Breast epithelium (tissue), 4 donors: ENCODE measurements around the gene ZNF501. TPM values are rescaled to one million over a fixed set of nuclear protein-coding genes. Genes with fewer than 3 reads are reported as not detected.

Experiments used
- DNase-seq, 2 donors: peaks; one replicate each; pipeline ENCODE4 v3.0.0-alpha.2; 2019; ENCODE audit warnings: low spot score in 2 of 2
- H3K27ac ChIP-seq, 2 donors: fragments of 200-600 bp; sonication (generic) in 1 of 2; one replicate each; pipeline ENCODE4 v1.5.1; 2016 to 2019; ENCODE audit warnings: mild to moderate bottlenecking in 1 of 2
- H3K27me3 ChIP-seq, 2 donors: fragments of 200-600 bp; sonication (generic) in 1 of 2; one replicate each; pipeline versions ENCODE4 v1.5.1 to v1.6.0; 2017 to 2019; ENCODE audit warnings: control low read depth in 1 of 2, mild to moderate bottlenecking in 1 of 2
- H3K36me3 ChIP-seq: fragments of 200-600 bp; one replicate; pipeline ENCODE4 v1.5.1; 2019
- H3K4me1 ChIP-seq, 2 donors: fragments of 200-600 bp; sonication (generic); one replicate each; pipeline ENCODE4 v1.5.1; 2016 to 2019; ENCODE audit warnings: control low read depth in 1 of 2
- H3K4me3 ChIP-seq, 3 donors: fragments of 200-600 bp; sonication (generic); 1 replicate in 2 of 3; 2 replicates in 1 of 3; pipeline ENCODE4 v1.5.1; 2016 to 2019; ENCODE audit warnings: mild to moderate bottlenecking in 3 of 3, moderate library complexity in 2 of 3
- H3K9me3 ChIP-seq, 2 donors: fragments of 200-600 bp; sonication (generic) in 1 of 2; one replicate each; pipeline ENCODE4 v1.5.1; 2016 to 2019; ENCODE audit warnings: control low read depth in 1 of 2
- CTCF ChIP-seq, 3 donors: fragments of 450-650 bp; IDR thresholded peaks; one replicate each; pipeline ENCODE4 v1.5.1; 2016 to 2017; ENCODE audit warnings: antibody characterized with exemption in 3 of 3, mild to moderate bottlenecking in 3 of 3, moderate library complexity in 3 of 3
- POLR2A ChIP-seq: fragments of 450-650 bp; IDR thresholded peaks from one replicate; pipeline ENCODE4 v1.6.1; 2016; ENCODE audit warnings: antibody characterized with exemption, mild to moderate bottlenecking, moderate library complexity
- POLR2AphosphoS5 ChIP-seq, 3 donors: sonication (generic); formaldehyde crosslinking; IDR thresholded peaks; one replicate each; pipeline ENCODE4 v1.6.1; 2017; ENCODE audit warnings: antibody characterized with exemption in 3 of 3
- intact Hi-C: fragments of 100-400 bp; cut with DNase I; formaldehyde crosslinking; loops from one replicate; pipeline ENCODE4 v1.15.1; 2023; ENCODE audit warnings: low total_unique reads
- total RNA-seq, 3 donors: library from RNA; depleted of rRNA; stranded (reverse); fragments of >200 nt; gene quantifications; one replicate each; pipeline ENCODE4 v1.1.0, GENCODE V29; 2016

ZNF501 gene
- total RNA-seq, result 1 to 10 TPM; 4.9 to 9.1 (median 5.4) TPM

GRCh38 chr3:44729384-44729910, at the start of gene ZNF501:
Gene ZNF501, plus strand, starts transcription at chr3:44729635. Its CDS starts 4,787 bp downstream, at chr3:44734422.
- H3K9me3 ChIP-seq, result peaks cover 71 to 83% of the 10 kb centered on the region in 2 donors
- TF ChIP-seq POLR2A, result no peak
- peak; percentile 26 to 71 (median 66) for TF ChIP-seq POLR2AphosphoS5 (IDR thresholded peaks at IDR 0.05)

GRCh38 chr3:44680921-44681455, 48.4 kb upstream of the ZNF501 start:
- peaks cover 0 to 28% of the 10 kb centered on the region in 2 donors for H3K9me3 ChIP-seq
- no peak for DNase-seq
- H3K4me1 ChIP-seq, result no peaks in the 10 kb centered on the region
- TF ChIP-seq POLR2AphosphoS5 (IDR thresholded peaks at IDR 0.05), result no peak
- no peak for TF ChIP-seq CTCF (IDR thresholded peaks at IDR 0.05)
- TF ChIP-seq POLR2A, result no peak
- no peak overlapping the region for H3K27ac ChIP-seq
- no peaks in the 10 kb centered on the region for H3K27me3 ChIP-seq
- intact Hi-C loops, result no loop called here
- no peak overlapping the region for H3K4me3 ChIP-seq
- H3K36me3 ChIP-seq, result no peaks in the 10 kb centered on the region

More at GRCh38 chr3:44729384-44729910, at the start of gene ZNF501:
- Histone ChIP-seq H3K27ac (peak within 1 kb of the TSS in 1 of 2 donors; percentile 38), H3K4me3 (peak within 1 kb of the TSS; percentile 73 to 80 (median 78)), H3K36me3 (peaks cover 5% of the 10 kb centered on the region), H3K27me3 (no peaks in the 10 kb centered on the region), H3K4me1 (peaks cover 0 to 4% of the 10 kb centered on the region in 2 donors)
- peak; percentile 83 to 86 for DNase-seq
- intact Hi-C loops, result no loop called here

- no peaks in the 10 kb centered on the region for H3K27me3 ChIP-seq
- H3K9me3 ChIP-seq, result peaks cover 0 to 22% of the 10 kb centered on the region in 2 donors
- intact Hi-C loops, result no loop called here
- TF ChIP-seq POLR2A (no peak), POLR2AphosphoS5 (IDR thresholded peaks at IDR 0.05) (no peak), CTCF (IDR thresholded peaks at IDR 0.05) (no peak)
- H3K4me3 ChIP-seq, result no peak overlapping the region
- H3K36me3 ChIP-seq, result no peaks in the 10 kb centered on the region
- H3K4me1 ChIP-seq, result no peaks in the 10 kb centered on the region
- DNase-seq, result no peak
- H3K27ac ChIP-seq, result no peak overlapping the region
Observed at GRCh38 chr3:44682182-44682896, 47.1 kb upstream of the ZNF501 start.

- Histone ChIP-seq H3K27me3 (peaks cover 0 to 12% of the 10 kb centered on the region in 2 donors), H3K27ac (peak overlapping the region in 1 of 2 donors; percentile 62), H3K9me3 (peaks cover 0 to 22% of the 10 kb centered on the region in 2 donors), H3K4me1 (no peaks in the 10 kb centered on the region), H3K36me3 (no peaks in the 10 kb centered on the region), H3K4me3 (peak overlapping the region; percentile 73 to 84 (median 81))
- intact Hi-C loops, result no loop called here
- TF ChIP-seq POLR2A (no peak), CTCF (IDR thresholded peaks at IDR 0.05) (no peak), POLR2AphosphoS5 (IDR thresholded peaks at IDR 0.05) (peak in 1 of 3 donors; percentile 26)
- DNase-seq, result peak; percentile 42 to 61
Observed at GRCh38 chr3:44685128-44685800, 44.2 kb upstream of the ZNF501 start.

- DNase-seq, result no peak
- peaks cover 0 to 12% of the 10 kb centered on the region in 2 donors for H3K9me3 ChIP-seq
- intact Hi-C loops, result no loop called here
- H3K4me3 ChIP-seq, result no peak overlapping the region
- peaks cover 0 to 16% of the 10 kb centered on the region in 2 donors for H3K27me3 ChIP-seq
- no peak for TF ChIP-seq CTCF (IDR thresholded peaks at IDR 0.05)
- TF ChIP-seq POLR2AphosphoS5 (IDR thresholded peaks at IDR 0.05), result no peak
- TF ChIP-seq POLR2A, result no peak
- H3K4me1 ChIP-seq, result no peaks in the 10 kb centered on the region
- H3K36me3 ChIP-seq, result no peaks in the 10 kb centered on the region
- no peak overlapping the region for H3K27ac ChIP-seq
Observed at GRCh38 chr3:44687898-44688297, 41.5 kb upstream of the ZNF501 start.
